A673 (cell line): ENCODE measurements around the gene ARHGEF33. TPM values are rescaled to one million over a fixed set of nuclear protein-coding genes. Genes with fewer than 3 reads are reported as not detected.

ENCODE experiments used
- BruUV-seq: library from RNA; stranded (reverse); fragments of 400-500 nt; replicated peaks from 2 replicates; lab custom pipeline; 2021; lab: Mats Ljungman, UMichigan
- CTCF ChIA-PET: fragments of 300-600 bp; sonication (Branson Sonifier 250); formaldehyde crosslinking; loops from one replicate; lab custom pipeline; 2022; ENCODE audit warnings: antibody characterized with exemption; lab: Charles Lee
- POLR2A ChIA-PET: fragments of 300-600 bp; sonication (Branson Sonifier 250); formaldehyde crosslinking; loops from one replicate; lab custom pipeline; 2022; ENCODE audit warnings: antibody characterized with exemption; ENCODE audit not compliant: low non-redundant PET; lab: Charles Lee
- DNase-seq: peaks from one replicate; pipeline ENCODE4 v3.0.0-alpha.2; 2015; ENCODE audit warnings: low spot score
- H3K27ac ChIP-seq: fragments of 200-600 bp; sonication (generic); 2 replicates; pipeline ENCODE4 v1.5.1; 2016; ENCODE audit warnings: mixed run types, low read depth, mild to moderate bottlenecking, mixed read lengths, antibody characterized with exemption, low read length; ENCODE audit not compliant: poor library complexity, severe bottlenecking
- H3K27me3 ChIP-seq: fragments of 200-600 bp; sonication (generic); replicated peaks from 2 replicates; pipeline ENCODE4 v1.6.1; 2017; ENCODE audit warnings: mixed run types, low read depth, mild to moderate bottlenecking, mixed read lengths, antibody characterized with exemption, low read length; ENCODE audit not compliant: insufficient read depth, poor library complexity
- H3K36me3 ChIP-seq: fragments of 200-600 bp; sonication (generic); 2 replicates; pipeline ENCODE4 v1.6.1; 2016; ENCODE audit warnings: mixed run types, mild to moderate bottlenecking, mixed read lengths, antibody characterized with exemption, low read length; ENCODE audit not compliant: insufficient read depth, poor library complexity, severe bottlenecking
- H3K4me1 ChIP-seq: fragments of 200-600 bp; sonication (generic); 2 replicates; pipeline ENCODE4 v1.6.1; 2017; ENCODE audit warnings: mixed run types, mild to moderate bottlenecking, mixed read lengths, antibody characterized with exemption, low read length; ENCODE audit not compliant: insufficient read depth, poor library complexity, severe bottlenecking
- H3K4me3 ChIP-seq: fragments of 200-600 bp; sonication (generic); 2 replicates; pipeline ENCODE4 v1.5.1; 2016; ENCODE audit warnings: low read depth, mixed run types, mild to moderate bottlenecking, mixed read lengths, low read length; ENCODE audit not compliant: poor library complexity, severe bottlenecking
- H3K9me3 ChIP-seq: fragments of 200-600 bp; sonication (generic); 2 replicates; pipeline ENCODE4 v1.6.1; 2016; ENCODE audit warnings: mixed run types, low read depth, mild to moderate bottlenecking, mixed read lengths, antibody characterized with exemption, low read length; ENCODE audit not compliant: poor library complexity, severe bottlenecking
- CTCF ChIP-seq: fragments of 300-800, 200-600 bp; sonication (generic); conservative IDR thresholded peaks from 2 replicates; pipeline ENCODE4 v1.5.1; 2017; ENCODE audit warnings: low read depth, mild to moderate bottlenecking, antibody characterized with exemption, low read length, moderate library complexity, mixed read lengths
- EZH2 ChIP-seq: fragments of 200-600 bp; sonication (generic); IDR thresholded peaks from 2 replicates; pipeline ENCODE4 v1.6.1; 2017; ENCODE audit warnings: borderline replicate concordance, low read depth, mild to moderate bottlenecking, mixed read lengths, antibody characterized with exemption, low read length; ENCODE audit not compliant: poor library complexity, severe bottlenecking
- intact Hi-C: fragments of 100-400 bp; cut with micrococcal nuclease; formaldehyde crosslinking; loops from one replicate; pipeline ENCODE4 v1.10.0; 2022; ENCODE audit not compliant: unreplicated experiment
- total RNA-seq: library from RNA; stranded (reverse); gene quantifications from 2 replicates; pipeline ENCODE4 v1.2.3, GENCODE V29; 2021

The ARHGEF33 gene
- total RNA-seq, 1 experiment from 2014 or later, result 0.09 TPM

- H3K27me3 ChIP-seq, result no peaks in the 10 kb centered on the region
- POLR2A ChIA-PET, result no interaction called here
- intact Hi-C loops, result no loop called here
- no peak for TF ChIP-seq EZH2
- no peak for TF ChIP-seq CTCF
- DNase-seq, result no peak
- H3K4me1 ChIP-seq, result no peaks in the 10 kb centered on the region
- H3K4me3 ChIP-seq, result no peak overlapping the region
- BruUV-seq, result no TSS peak
- CTCF ChIA-PET, result no interaction called here
- no peak overlapping the region for H3K27ac ChIP-seq
- H3K36me3 ChIP-seq, result no peaks in the 10 kb centered on the region
- H3K9me3 ChIP-seq, result no peaks in the 10 kb centered on the region
These were observed 77.0 kb downstream of the ARHGEF33 start for GRCh38 chr2:38966678-38967077.

GRCh38 chr2:38968021-38968420 is 78.3 kb downstream of the ARHGEF33 start:
- no peak overlapping the region for H3K4me3 ChIP-seq
- BruUV-seq, result no TSS peak
- DNase-seq, result no peak
- no peaks in the 10 kb centered on the region for H3K9me3 ChIP-seq
- ChIA-PET CTCF (no interaction called here), POLR2A (no interaction called here)
- no peaks in the 10 kb centered on the region for H3K27me3 ChIP-seq
- TF ChIP-seq EZH2 (no peak), CTCF (no peak)
- intact Hi-C loops, result no loop called here
- H3K27ac ChIP-seq, result no peak overlapping the region
- H3K4me1 ChIP-seq, result no peaks in the 10 kb centered on the region
- no peaks in the 10 kb centered on the region for H3K36me3 ChIP-seq

GRCh38 chr2:38971377-38971776 is 81.7 kb downstream of the ARHGEF33 start:
- no TSS peak for BruUV-seq
- H3K27ac ChIP-seq, result no peak overlapping the region
- ChIA-PET POLR2A (interaction anchor here (0.5 kb wide), 1 partner anchor 220 kb away, joined by 4 read pairs; no protein-coding TSS in a partner anchor), CTCF (no interaction called here)
- H3K4me3 ChIP-seq, result no peak overlapping the region
- H3K36me3 ChIP-seq, result no peaks in the 10 kb centered on the region
- H3K9me3 ChIP-seq, result no peaks in the 10 kb centered on the region
- no peak for DNase-seq
- TF ChIP-seq CTCF (no peak), EZH2 (no peak)
- no peaks in the 10 kb centered on the region for H3K4me1 ChIP-seq
- intact Hi-C loops, result no loop called here
- H3K27me3 ChIP-seq, result no peaks in the 10 kb centered on the region
